Measurements from ENCODE around the gene SYT9.
"Not testable (repeated sequence)": the region's sequence is repeated elsewhere in the genome, so short reads cannot be mapped to it uniquely, and the experiment has no call there.

SYT9 gene

DNA sequence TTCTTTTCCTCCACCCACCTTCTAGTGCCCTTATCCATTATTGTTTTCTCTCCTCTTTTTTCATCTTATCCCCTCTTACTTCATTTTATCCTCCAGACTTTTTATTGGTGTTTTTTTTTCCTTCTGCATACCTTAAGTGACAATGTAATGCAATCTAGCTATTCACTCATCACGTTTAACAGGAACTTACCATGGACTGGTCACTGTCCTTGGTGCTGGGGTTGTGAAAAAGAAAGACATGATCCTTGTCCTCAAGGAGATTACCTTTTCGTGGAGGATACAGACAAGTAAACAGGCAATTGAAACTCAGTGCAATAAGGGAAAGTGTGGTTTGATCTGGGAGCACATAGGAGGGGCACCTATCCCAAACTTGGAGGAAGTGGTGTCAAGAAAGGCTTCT is 20.7 kb downstream of the SYT9 start:
- DNase-seq (ENCODE audit: low spot score): no peak

DNA sequence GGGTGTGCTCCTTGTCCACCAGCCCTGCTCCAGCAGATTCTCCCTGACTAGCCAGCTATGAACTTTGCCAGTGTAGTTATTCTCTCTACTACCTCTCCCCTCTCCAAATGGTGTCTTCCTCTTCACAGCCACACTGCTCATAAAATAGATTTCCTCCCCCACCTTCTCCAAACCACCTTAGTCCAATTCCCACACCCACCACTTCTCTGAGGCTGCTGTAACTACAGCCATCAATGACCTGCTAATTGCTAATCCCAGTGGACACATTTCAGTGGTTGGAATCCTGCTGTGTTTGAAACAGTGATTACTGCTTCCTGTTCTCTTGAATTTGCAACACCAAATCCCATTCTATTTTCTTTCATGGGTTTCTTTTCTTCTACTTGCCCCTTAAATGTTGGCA is 23.4 kb downstream of the SYT9 start:
- DNase-seq (ENCODE audit: low spot score): no peak

DNA sequence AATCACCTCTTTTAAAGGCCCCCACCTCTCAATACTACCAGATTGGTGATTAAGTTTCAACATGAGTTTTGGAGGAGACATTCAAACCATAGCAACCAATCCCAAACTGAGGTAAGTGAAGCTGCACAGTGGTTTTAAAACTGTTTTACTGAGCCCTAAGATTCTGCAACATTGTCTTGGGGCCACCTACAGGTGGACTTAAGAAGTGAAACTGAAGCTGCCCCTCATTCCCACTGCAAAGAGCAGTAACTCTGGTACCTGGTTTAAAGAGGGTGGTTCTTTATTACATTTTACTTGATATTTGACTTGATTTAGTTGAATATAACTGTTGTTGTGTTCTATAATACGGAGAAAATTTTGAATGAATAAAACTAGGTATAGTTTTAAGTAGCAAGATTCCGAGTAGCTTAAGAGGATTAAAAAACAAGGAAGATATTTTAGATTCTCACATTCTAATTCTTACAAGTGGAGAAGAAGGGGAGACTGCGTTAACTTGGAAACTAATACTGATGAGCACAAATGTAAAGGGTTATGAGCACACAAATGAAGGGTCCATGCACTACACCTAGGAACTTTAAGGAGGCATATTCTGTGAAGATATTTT is 26.7 kb downstream of the SYT9 start:
- no peak for DNase-seq (ENCODE audit: low spot score)

DNA sequence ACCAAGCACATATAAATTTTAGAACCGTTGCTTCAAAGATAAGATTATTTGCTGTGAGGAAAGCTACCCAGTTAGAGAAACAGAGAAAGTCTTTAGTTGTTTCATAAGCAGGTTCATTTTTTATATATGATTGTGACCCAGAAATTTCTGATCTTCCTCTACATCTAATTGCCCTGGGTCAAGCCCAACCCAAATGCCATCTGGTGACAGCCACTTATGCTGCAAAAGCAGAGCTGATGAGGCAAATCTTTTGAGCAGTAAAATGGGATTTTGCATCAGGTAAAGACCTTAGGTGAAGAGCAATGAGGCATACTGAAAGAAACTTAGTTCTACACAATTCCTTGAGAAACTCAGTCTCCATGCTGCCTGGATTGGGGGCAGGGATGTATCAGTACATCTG is 28.0 kb downstream of the SYT9 start:
- no peak for DNase-seq (ENCODE audit: low spot score)

DNA sequence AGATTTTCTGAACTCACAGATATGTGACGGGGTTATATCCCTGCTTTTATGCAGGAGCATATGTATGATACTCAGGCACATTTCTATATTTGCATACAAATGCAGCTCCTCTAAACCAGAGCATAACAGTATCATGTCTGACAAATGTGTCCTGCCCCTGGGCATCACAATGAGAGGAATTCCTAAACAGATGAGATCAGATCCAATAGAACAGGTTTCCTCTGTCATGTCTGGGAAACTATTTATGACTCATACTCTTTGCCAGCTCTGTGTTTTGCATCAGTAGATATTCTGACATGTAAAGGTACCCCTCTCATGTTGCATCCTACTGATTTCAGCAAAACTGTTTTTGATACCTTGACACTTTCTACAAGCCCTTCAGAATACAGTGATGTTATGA is 29.4 kb downstream of the SYT9 start:
- no peak for DNase-seq (ENCODE audit: low spot score)

DNA sequence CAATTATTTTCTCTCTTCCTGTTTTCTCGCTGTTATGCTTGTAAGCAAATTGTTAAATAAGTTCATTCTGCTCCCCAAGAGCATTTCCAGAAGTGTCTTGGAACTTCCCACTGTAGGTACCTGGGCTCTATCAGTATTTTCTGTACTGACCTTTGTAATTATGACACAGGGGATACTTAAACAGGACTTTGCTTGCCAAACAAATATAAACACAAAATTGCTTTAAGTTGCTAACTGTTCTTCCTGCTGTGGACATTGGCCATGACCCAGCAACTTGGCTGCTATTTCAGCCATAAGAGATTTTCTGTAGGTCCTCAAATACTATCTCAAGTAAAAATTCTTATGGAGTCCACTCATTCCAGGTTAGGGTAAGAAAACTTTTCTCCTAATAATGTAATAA is 30.1 kb downstream of the SYT9 start:
- DNase-seq (ENCODE audit: low spot score): no peak

DNA sequence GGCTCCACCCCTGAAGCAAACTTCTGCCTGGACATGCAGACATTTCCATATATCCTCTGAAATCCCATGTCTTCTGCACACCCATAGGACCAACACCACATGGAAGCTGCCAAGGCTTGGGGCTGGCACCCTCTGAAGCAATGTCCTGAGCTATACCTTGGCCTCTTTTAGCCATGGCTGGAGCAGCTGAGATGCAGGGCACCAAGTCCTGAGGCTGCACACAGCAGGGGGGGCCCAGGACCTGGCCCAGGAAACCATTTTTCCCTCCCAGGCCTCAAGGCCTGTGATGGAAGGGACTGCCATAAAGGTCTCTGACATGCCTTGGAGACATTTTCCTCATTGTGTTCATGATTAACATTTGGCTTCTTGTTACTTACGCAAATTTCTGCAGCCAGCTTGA is 34.5 kb downstream of the SYT9 start:
- DNase-seq (ENCODE audit: low spot score): no peak

DNA sequence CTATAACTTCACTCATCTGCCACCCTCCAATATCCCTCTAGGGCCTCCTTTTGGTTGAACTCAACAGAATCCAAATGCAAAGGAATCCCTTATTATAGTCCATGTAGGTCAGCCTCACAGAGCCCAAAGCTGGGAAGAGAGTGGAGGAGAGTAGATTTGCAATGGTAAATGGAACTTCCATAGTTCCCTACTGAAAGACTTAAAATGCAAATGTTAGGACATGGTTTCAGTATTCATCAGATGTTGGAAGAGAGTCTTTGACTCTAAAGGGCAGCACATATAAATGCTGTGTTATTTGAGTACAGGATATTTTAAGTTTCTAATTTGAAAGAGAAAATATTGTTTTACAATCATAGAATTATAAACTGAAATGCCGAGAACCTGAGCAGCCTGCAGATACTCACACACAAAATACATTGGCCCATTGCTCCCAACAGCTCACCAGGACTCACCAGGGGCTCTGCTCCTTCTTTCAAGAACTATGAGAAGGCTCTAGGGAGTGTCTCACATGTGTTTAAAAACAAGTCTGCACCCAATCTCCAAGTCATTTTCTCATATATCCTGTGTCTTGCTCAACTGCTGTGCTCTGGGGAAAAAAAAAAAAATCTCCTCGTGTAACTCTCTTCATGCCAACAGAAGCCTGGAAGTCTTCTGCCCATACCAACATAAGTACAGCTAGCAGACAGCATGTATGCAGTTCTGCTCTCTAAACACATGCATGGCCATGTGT is 39.6 kb downstream of the SYT9 start:
- DNase-seq (ENCODE audit: low spot score): no peak

DNA sequence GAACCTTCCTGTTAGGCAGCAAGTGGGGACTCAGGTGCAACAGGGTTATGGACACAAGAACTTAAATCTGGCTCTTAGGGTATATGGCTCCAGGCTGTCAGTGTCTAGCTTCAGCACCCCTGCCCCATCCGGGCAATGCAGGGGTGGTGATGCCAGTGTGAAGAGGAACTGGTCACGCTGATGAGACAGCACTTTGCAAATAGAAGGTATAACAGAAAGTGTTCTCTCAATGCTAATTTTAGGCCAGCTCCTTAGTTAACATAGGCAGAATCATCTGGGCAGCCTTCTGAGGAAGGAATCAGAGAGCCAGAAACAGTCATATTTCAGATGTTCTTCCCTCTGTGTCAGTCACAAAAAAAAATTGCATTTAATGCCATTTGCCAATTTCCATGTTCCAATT is 41.2 kb downstream of the SYT9 start:
- DNase-seq (ENCODE audit: low spot score): no peak

DNA sequence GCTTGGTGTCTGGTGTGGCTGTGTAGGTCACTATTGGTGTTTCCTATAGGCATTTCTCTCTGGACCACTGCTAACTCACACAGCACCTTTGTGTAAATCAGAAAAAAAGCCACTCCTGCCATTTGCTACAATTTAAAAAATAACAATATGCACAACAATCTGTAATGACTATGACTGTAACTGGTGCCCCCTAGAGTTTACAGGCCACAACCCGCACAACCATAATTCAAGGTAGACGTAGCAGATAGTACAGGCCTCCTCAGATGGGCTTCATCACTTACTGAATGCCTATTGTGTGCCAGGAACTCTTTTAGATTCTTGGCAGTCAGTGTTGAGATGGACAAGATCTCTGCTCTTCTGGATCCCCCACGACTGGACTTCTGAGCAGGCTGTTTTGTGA is 47.7 kb downstream of the SYT9 start:
- no peak for DNase-seq (ENCODE audit: low spot score)

DNA sequence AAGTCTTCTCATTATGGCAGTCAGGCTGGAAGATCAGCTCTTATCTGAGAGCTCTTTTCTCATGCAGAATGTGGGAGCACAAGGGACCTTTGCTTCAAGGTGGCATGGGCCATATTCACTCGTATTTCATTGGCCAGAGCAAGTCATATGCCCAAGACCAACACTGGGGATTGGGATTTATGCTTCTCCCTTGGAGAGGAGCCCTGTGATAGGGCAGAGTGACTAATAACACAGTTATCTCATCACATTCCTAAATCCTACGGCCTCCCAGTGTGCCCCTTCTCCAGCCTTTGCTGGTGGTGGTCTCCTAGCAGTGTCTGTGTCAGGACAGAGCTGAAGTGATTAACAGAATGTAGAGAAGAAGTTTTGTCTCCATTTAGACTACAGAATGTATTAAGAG is 48.6 kb downstream of the SYT9 start:
- no peak for DNase-seq (ENCODE audit: low spot score)

DNA sequence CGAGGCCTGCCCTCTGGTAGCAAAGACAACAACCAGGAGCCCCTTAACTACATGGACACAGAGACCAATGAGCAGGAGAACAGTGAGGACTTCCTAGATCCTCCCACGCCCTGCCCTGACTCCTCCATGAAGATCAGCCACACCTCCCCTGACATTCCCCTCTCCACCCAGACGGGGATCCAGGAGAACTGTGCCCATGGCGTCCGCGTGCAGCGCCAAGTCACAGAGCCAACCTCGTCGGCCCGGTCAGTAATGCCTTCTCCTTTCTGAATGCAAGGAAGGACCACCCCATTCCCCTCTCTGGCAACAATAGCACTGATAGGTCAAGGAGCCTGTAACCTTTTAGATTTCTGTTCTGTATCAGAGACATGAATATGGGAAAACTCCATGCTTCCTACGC is 51.4 kb downstream of the SYT9 start:
- no peak for DNase-seq (ENCODE audit: low spot score)

DNA sequence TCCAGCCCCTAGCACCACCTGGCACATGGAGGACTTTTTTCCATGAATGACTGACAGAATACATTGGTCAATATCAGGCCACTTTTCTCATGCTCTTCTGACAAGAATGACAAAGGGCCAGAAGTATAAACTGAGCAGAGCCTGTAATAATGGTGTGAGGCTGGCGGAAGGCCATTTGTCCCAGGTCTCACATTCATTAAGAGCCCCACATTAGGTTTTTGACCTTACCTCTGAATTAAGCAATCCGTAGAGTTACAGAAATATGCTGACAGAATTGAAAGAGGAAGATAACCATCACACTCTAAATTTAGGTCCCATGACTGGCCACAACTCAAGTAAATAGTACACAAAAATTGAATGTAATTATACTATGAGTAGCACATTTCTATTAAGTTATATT is 55.2 kb downstream of the SYT9 start:
- DNase-seq (ENCODE audit: low spot score): no peak

DNA sequence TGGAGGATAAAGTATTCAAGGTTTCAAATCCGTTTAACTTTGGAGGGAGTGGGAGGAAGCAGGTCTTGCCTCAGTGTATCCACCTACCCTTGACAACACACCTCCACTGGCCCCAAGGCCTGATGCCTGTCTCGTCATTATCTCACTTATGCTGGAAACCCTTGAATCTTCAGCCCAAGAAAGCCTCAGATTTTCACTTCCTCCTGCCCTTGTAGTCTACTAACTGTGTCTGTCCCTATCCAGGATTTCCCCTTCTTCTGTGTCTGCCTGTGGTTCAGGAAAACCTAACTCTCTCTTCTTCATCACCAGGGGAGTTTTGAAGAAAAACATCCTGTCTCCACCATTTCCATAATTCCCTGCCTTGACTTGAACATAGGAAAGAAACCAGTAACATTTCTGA is 56.1 kb downstream of the SYT9 start:
- no peak for DNase-seq (ENCODE audit: low spot score)

DNA sequence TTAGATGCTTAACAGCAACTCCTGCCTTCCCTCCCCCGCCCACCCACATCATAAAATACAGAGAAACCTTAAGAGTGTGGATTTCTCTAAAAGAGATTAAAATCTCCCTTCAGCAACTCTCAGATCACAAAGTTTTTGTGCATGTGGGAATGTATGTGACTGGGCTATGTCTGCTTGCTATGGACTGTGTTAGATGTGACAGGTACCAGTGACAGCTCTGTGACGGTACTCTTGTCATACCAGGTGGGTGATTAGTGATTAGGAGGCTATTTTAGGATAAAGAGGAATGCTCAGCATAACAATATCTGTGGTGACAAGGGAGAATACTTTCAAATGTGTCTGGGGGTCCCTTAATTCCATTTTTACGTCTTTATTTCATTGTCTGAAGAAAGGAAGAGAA is 60.2 kb downstream of the SYT9 start:
- no peak for DNase-seq (ENCODE audit: low spot score)

DNA sequence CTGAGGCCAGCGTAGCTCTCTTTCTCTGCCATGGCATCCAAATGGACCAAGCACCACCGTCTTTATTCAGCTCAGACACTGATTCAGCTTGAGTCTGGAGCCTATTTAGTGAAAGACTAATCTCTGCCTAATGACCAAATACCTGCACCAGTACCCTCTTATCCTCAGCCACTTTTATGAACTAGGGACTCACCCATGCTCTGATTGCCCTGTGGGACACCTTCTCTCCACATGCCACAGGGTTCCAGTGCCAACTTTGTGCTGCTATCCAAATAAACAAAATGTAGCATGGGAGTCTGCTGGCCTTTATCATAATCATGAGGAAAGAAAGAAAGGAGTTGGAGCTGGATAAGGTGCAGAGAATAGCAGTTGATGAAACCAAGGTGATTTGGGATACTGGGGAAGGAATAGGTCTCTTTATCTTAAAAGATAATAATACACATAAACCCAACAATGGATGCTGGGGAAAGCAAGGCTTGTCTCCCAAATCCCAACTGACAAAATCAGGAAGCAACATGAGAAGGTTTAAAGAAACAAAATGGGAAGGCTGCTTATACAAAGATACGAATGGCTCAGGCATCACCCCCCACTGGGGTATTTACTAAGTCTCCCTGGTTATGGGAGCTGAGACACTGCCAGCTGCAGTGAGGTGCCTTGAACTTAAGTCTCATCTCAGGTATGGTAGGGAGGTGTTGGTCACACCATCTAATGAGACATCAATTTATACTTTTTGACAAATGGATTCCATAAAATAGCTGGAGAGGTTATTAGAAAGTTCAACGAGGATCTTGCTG is 63.3 kb downstream of the SYT9 start:
- DNase-seq (ENCODE audit: low spot score): no peak

DNA sequence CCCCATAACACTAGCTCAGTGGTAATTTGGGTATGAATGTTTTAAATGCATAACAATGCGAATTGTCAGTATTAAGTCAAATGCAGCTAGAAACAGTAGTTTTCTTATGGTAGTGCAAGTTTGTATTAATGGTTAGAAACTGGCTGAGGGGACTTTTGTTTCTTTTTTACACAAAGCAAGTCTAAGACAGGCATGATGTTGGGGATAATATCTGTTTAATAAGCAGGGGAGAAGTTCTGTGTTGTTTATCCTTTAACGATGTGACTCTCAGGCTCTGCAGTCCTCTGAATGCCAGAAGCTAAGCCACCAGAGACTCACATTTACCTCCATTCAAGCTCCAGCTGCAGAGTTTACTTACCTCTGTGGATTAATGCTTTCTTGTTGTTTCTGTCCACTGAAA is 67.8 kb downstream of the SYT9 start:
- DNase-seq (ENCODE audit: low spot score): no peak

DNA sequence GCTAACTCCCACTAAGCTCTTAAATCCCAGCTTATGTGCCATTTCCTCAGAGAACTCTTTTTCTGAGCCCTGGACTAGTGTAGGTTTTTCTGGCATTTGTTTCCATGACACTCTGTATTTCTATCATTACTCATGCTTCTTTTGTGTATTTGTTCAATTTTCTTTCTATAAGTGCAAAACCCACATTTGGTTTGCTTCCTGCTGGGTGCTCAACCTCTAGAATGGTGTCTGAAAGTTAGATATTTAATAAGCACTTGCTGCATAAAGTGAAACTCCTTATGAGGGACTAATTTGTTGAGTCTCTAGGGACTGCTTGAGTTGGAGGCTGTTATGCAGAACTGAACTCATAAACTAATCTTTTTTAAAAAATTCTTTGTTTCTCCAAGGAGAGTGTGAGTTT is 68.6 kb downstream of the SYT9 start:
- DNase-seq (ENCODE audit: low spot score): no peak

DNA sequence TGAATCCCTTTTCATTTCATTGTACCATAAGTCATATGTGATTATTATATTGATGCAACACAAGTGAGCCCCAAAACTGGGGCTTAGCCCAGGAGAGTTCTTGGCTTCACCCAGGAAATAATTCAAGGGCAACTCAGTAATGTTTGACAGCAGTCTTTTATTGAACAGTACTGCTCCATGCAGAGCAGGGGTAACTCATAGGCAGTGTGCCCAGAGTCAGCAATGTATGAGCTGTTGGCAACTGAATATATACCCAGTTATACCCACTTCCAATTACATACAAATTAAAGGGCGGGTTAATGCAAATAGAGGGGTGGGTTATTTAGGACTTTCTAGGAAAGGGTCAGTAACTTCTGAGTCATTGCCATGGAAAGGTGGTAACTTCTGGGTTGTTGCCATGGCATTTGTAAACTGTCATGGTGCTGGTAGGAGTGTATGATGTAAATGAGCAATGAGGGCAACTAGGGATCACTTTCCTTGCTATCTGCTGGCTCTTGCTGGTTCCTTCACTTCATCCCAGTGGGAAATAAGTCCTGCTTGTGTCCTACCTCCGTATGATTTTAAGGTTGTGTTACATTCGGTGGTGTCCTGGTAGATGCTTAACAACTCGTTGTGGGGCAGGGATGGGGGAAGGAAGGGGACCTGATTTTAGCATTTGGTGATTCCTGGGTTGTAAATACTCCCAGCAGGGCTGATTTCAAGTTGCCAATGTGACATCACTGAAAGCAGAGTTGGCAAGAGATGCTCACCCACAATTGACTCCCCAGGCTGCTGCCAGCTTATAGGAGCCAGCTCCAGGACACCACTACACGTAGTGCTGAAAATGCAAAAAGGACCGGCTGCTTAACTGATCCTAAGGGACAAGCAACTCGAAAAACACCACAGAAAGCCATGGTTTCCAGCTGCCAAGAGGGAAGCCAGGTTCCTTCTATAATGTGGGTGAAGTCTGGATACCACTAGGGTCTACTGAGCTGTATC is 70.1 kb downstream of the SYT9 start:
- DNase-seq (ENCODE audit: low spot score): no peak

DNA sequence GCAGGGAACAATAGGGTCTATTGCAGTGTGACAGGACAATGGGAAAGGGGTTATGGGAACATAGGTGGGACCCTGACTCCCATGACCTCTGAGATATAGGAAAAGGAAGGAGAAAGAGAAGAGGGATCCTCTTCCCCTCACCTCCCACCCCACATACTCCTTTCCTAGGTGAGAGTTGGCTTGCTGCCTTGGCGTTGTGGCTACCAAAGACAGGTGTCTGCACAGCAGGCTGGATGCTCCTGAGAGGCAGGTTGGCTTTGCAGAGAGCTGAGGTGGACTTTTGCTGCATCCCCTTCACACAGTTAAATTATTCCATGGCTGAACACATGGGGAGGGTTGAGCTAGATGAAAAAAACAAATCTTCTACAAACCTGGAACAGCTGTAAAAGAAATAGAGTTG is 80.7 kb downstream of the SYT9 start:
- no peak for DNase-seq (ENCODE audit: low spot score)

DNA sequence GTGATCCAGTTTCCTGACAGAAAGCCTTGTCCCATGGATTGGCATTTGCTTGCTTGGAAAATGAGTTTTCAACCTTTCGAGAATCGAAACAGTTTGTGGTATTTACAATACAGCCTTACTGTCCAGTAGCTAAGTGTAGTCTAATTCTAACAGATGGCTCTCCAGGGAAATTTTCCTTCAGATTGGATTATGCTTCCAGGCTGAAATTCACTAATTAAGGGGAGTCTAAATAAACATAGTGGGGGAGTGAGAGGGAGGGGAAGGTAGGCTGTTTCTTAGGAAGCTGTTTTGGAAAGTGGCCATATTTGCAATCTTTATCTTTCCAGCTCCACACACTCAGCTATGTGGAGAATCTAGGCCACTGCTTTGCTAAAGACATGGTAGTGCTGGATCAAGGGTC is 81.3 kb downstream of the SYT9 start:
- DNase-seq (ENCODE audit: low spot score): no peak

DNA sequence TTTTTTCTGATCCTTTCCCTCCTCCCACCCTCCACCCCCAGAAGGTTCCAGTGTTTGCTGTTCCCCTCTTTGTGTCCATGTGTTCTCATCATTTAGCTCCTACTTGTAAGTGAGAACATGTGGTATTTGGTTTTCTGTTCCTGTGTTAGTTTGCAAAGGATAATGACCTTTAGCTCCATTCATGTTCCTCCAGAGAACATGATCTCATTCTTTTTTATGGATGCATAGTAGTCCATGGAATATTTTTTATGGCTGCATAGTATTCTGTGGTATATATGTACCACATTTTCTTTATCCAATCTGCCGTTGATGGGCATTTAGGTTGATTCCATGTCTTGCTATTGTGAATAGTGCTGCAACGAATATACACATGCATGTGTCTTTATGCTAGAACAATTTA is 83.7 kb downstream of the SYT9 start:
- not testable (repeated sequence) for DNase-seq (ENCODE audit: low spot score)

Data from D341Med (cell line).